Measurements from ENCODE around the gene ARID5B.

ARID5B gene

GRCh38 chr10:62081341-62082270 is 180.1 kb downstream of the ARID5B start:
- no peak for DNase-seq

- no peak for DNase-seq
These were observed 180.8 kb downstream of the ARID5B start for GRCh38 chr10:62082271-62082656.

- no peak for DNase-seq
These were observed 181.4 kb downstream of the ARID5B start for GRCh38 chr10:62082729-62083411.

GRCh38 chr10:62083412-62084267 is 182.1 kb downstream of the ARID5B start:
- peak; percentile 73 for DNase-seq

- DNase-seq: no peak
These were observed 183.0 kb downstream of the ARID5B start for GRCh38 chr10:62084451-62084850.

GRCh38 chr10:62085404-62085803 is 183.9 kb downstream of the ARID5B start:
- no peak for DNase-seq

GRCh38 chr10:62085821-62086220 is 184.3 kb downstream of the ARID5B start:
- DNase-seq: no peak

- no peak for DNase-seq
These were observed 185.8 kb downstream of the ARID5B start for GRCh38 chr10:62087329-62087728.

GRCh38 chr10:62088786-62089185 is 187.3 kb downstream of the ARID5B start:
- DNase-seq: no peak

- no peak for DNase-seq
These were observed 191.0 kb downstream of the ARID5B start for GRCh38 chr10:62092301-62093030.

- no peak for DNase-seq
These were observed 192.4 kb downstream of the ARID5B start for GRCh38 chr10:62093863-62094291.

- no peak for DNase-seq
These were observed 194.0 kb downstream of the ARID5B start for GRCh38 chr10:62095181-62096122.

- DNase-seq: no peak
These were observed 194.9 kb downstream of the ARID5B start for GRCh38 chr10:62096256-62096933.

- no peak for DNase-seq
These were observed 197.0 kb downstream of the ARID5B start for GRCh38 chr10:62098278-62099121.

- no peak for DNase-seq
These were observed 197.8 kb downstream of the ARID5B start for GRCh38 chr10:62099299-62099698.

- DNase-seq: no peak
These were observed 202.4 kb downstream of the ARID5B start for GRCh38 chr10:62103857-62104256.

- DNase-seq: no peak
These were observed 205.5 kb downstream of the ARID5B start for GRCh38 chr10:62106929-62107519.

GRCh38 chr10:62108759-62109586 is 207.5 kb downstream of the ARID5B start:
- no peak for DNase-seq

All from NCI-H345 (cell line).